Measurements from ENCODE around the gene SPATA9. TPM values are rescaled to one million over a fixed set of nuclear protein-coding genes. Genes with fewer than 3 reads are reported as not detected.
A peak's percentile ranks its signal among the peaks of the same experiment; 100 is the strongest.

Gene SPATA9
- total and polyA plus RNA-seq, 9 of the 15 experiments (the other 6 are each of a cell fraction or from before 2014, with no cell fraction given): 0.16 to 5.5 (median 0.39) TPM; not detected in 3

GRCh38 chr5:95731571-95732554, 49.1 kb upstream of the SPATA9 start (continued):
- peak; percentile 74 for TF ChIP-seq RBM22 (IDR thresholded peaks at IDR 0.05; ENCODE audit: low read depth, low read length, poor library complexity, severe bottlenecking)
- no peak for TF ChIP-seq ZNF586 (CRISPR knock-in tag; conservative IDR thresholded peaks at IDR 0.05)
- peak; percentile 34; the same call in 1 of the 2 replicates for TF ChIP-seq NKRF (IDR thresholded peaks at IDR 0.05; ENCODE audit: borderline replicate concordance)
- TF ChIP-seq BCOR (IDR thresholded peaks at IDR 0.05): 0 out of 2 replicates have a peak, but pooled peaks have one; percentile 6
- peak; percentile 91; the same call in 1 of the 2 replicates for TF ChIP-seq RERE (CRISPR knock-in tag; IDR thresholded peaks at IDR 0.05; ENCODE audit: borderline replicate concordance)
- no peak for TF ChIP-seq TCF7L2 (IDR thresholded peaks at IDR 0.05; ENCODE audit: low read depth, low read length)
- TF ChIP-seq GABPB1 (CRISPR knock-in tag; IDR thresholded peaks at IDR 0.05): peak; percentile 81; the same call in 1 of the 2 replicates
- no peak for TF ChIP-seq NCOA1 (IDR thresholded peaks at IDR 0.05; ENCODE audit: low read depth)
- TF ChIP-seq AFF1 (IDR thresholded peaks at IDR 0.05; ENCODE audit: low read depth in 1 of 2, partially characterized antibody in 2 of 2): peak; percentile 35 to 58
